ENCODE results near the gene APOBEC4.

GRCh38 chr1:183656355-183656754, 3.2 kb upstream of the APOBEC4 start:
- TF ChIP-seq RAD21 (IDR thresholded peaks at IDR 0.05; ENCODE audit: low read depth) (no peak), CEBPB (IDR thresholded peaks at IDR 0.05; ENCODE audit: low read depth) (no peak), EZH2phosphoT487 (IDR thresholded peaks at IDR 0.05; ENCODE audit: borderline replicate concordance) (no peak), CTCF (IDR thresholded peaks at IDR 0.05 in 2 of 3, conservative IDR thresholded peaks at IDR 0.05 in 1 of 3; ENCODE audit: borderline replicate concordance in 1 of 3, insufficient read depth in 1 of 3, low read depth in 2 of 3, low read length in 2 of 3) (no peak), ATF3 (IDR thresholded peaks at IDR 0.05) (no peak), REST (IDR thresholded peaks at IDR 0.05; ENCODE audit: low read depth) (no peak), JUND (IDR thresholded peaks at IDR 0.05) (no peak), POLR2AphosphoS5 (IDR thresholded peaks at IDR 0.05; ENCODE audit: low read depth, low read length) (no peak), TCF7L2 (IDR thresholded peaks at IDR 0.05; ENCODE audit: borderline replicate concordance, extremely low read depth, insufficient read depth, insufficient read length) (no peak)
